Measurements from ENCODE around the gene BCKDK. TPM values are rescaled to one million over a fixed set of nuclear protein-coding genes. Genes with fewer than 3 reads are reported as not detected.

BCKDK gene
- total and polyA plus RNA-seq, 2 of the 13 experiments (the other 11 are each of a cell fraction or from before 2014, with no cell fraction given) = 24.9 to 42.6 TPM

- TF ChIP-seq TAF15 (IDR thresholded peaks at IDR 0.05; ENCODE audit: low read depth, low read length, poor library complexity, severe bottlenecking) (no peak), RXRB (CRISPR knock-in tag; IDR thresholded peaks at IDR 0.05; ENCODE audit: borderline replicate concordance) (0 out of 2 replicates have a peak, but pooled peaks have one; percentile 10), ZBED4 (CRISPR knock-in tag; IDR thresholded peaks at IDR 0.05; ENCODE audit: borderline replicate concordance) (no peak), ZNF761 (CRISPR knock-in tag; conservative IDR thresholded peaks at IDR 0.05) (no peak), TEAD3 (CRISPR knock-in tag; optimal IDR thresholded peaks at IDR 0.05; ENCODE audit: borderline replicate concordance) (no peak), FOXC1 (CRISPR knock-in tag; IDR thresholded peaks at IDR 0.05; ENCODE audit: borderline replicate concordance) (no peak), ZSCAN20 (CRISPR knock-in tag; IDR thresholded peaks at IDR 0.05; ENCODE audit: borderline replicate concordance) (no peak), ESRRA (CRISPR knock-in tag; IDR thresholded peaks at IDR 0.05; ENCODE audit: low read depth) (peak; percentile 83), ZFY (CRISPR knock-in tag; IDR thresholded peaks at IDR 0.05) (no peak), NFAT5 (CRISPR knock-in tag; IDR thresholded peaks at IDR 0.05) (no peak), TCF12 (IDR thresholded peaks at IDR 0.05) (no peak), TCF12 (CRISPR knock-in tag; IDR thresholded peaks at IDR 0.05) (no peak), ZNF777 (CRISPR knock-in tag; IDR thresholded peaks at IDR 0.05) (no peak), CSRNP2 (CRISPR knock-in tag; conservative IDR thresholded peaks at IDR 0.05; ENCODE audit: low read depth) (no peak), ZNF451 (CRISPR knock-in tag; IDR thresholded peaks at IDR 0.05) (no peak), DBP (CRISPR knock-in tag; IDR thresholded peaks at IDR 0.05; ENCODE audit: not compliant biosample characterization) (no peak), RORA (CRISPR knock-in tag; IDR thresholded peaks at IDR 0.05) (no peak)
Observed at GRCh38 chr16:31149894-31150890, 42.0 kb downstream of the BCKDK start, which contains the start of gene PRSS36 (continued).
